Testis (tissue), 3 donors: ENCODE results near the gene BMP4. TPM values are rescaled to one million over a fixed set of nuclear protein-coding genes. Genes with fewer than 3 reads are reported as not detected.

ENCODE experiments used
- DNase-seq: peaks from one replicate; pipeline ENCODE4 v3.0.0-alpha.2; 2019
- H3K27ac ChIP-seq, 2 donors: fragments of 200-600 bp; sonication (generic); one replicate each; pipeline ENCODE4 v1.5.1; 2019
- H3K27me3 ChIP-seq: fragments of 200-600 bp; sonication (generic); one replicate; pipeline ENCODE4 v1.5.1; 2019
- H3K36me3 ChIP-seq: fragments of 200-600 bp; sonication (generic); one replicate; pipeline ENCODE4 v1.5.1; 2017; ENCODE audit warnings: low read depth; ENCODE audit errors: missing control alignments
- H3K4me1 ChIP-seq: fragments of 200-600 bp; sonication (generic); one replicate; pipeline ENCODE4 v1.5.1; 2019
- H3K4me3 ChIP-seq, 2 donors: fragments of 200-600 bp; sonication (generic); one replicate each; pipeline ENCODE4 v1.5.1; 2017 to 2019
- H3K9me3 ChIP-seq: fragments of 200-600 bp; sonication (generic); one replicate; pipeline ENCODE4 v1.5.1; 2017
- POLR2A ChIP-seq: fragments of 450-650 bp; IDR thresholded peaks from one replicate; pipeline ENCODE4 v1.6.1; 2017; ENCODE audit warnings: antibody characterized with exemption, mild to moderate bottlenecking, moderate library complexity
- WGBS, 2 donors: methylation state at CpG; one replicate each; pipeline ENCODE4 v1.1.5; 2018; 5-methylcytosine and 5-hydroxymethylcytosine counted together
- intact Hi-C: fragments of 100-400 bp; cut with DNase I; formaldehyde crosslinking; loops from one replicate; pipeline ENCODE4 v1.15.1; 2023; ENCODE audit warnings: low total_unique reads
- polyA plus RNA-seq: library from polyadenylated mRNA; stranded (reverse); fragments of 350-450 nt; fragmentation: Illumina TruSeq; extraction: RNeasy Lipid Tissue Mini Kit (QIAGEN cat#74804); gene quantifications from one replicate; pipeline ENCODE4 v1.2.3, GENCODE V29; 2014; ENCODE audit warnings: low read depth, low replicate concordance; ENCODE audit not compliant: insufficient read depth
- total RNA-seq, 2 donors: library from RNA; depleted of rRNA; stranded (reverse); fragments of >200 nt; gene quantifications; one replicate each; pipeline ENCODE4 v1.2.3, GENCODE V29; 2016
- TF ChIP-seq, protein P1 (sequence below), 3 experiments: fragments of 450-650 bp in 2 of 3; fragments of 200-600 bp in 1 of 3; sonication (generic) in 1 of 3; IDR thresholded peaks; one replicate each; pipeline ENCODE4 v1.5.1; 2016 to 2019; ENCODE audit warnings: antibody characterized with exemption in 3 of 3, mild to moderate bottlenecking in 2 of 3, moderate library complexity in 1 of 3

BMP4 gene
- total and polyA plus RNA-seq, 3 donors from 2014 or later: 2.0 to 8.4 (median 3.5) TPM

- Histone ChIP-seq H3K4me1 (peaks cover 16% of the 10 kb centered on the region), H3K27me3 (no peaks in the 10 kb centered on the region), H3K27ac (no peak overlapping the region), H3K9me3 (no peaks in the 10 kb centered on the region), H3K4me3 (no peak overlapping the region), H3K36me3 (no peaks in the 10 kb centered on the region)
- TF ChIP-seq POLR2A: no peak
- TF ChIP-seq, protein P1, sequence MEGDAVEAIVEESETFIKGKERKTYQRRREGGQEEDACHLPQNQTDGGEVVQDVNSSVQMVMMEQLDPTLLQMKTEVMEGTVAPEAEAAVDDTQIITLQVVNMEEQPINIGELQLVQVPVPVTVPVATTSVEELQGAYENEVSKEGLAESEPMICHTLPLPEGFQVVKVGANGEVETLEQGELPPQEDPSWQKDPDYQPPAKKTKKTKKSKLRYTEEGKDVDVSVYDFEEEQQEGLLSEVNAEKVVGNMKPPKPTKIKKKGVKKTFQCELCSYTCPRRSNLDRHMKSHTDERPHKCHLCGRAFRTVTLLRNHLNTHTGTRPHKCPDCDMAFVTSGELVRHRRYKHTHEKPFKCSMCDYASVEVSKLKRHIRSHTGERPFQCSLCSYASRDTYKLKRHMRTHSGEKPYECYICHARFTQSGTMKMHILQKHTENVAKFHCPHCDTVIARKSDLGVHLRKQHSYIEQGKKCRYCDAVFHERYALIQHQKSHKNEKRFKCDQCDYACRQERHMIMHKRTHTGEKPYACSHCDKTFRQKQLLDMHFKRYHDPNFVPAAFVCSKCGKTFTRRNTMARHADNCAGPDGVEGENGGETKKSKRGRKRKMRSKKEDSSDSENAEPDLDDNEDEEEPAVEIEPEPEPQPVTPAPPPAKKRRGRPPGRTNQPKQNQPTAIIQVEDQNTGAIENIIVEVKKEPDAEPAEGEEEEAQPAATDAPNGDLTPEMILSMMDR (IDR thresholded peaks at IDR 0.05): no peak
- no peak for DNase-seq
- intact Hi-C loops: no loop called here
Measured at GRCh38 chr14:53957739-53958138, 1.1 kb upstream of the BMP4 start.

GRCh38 chr14:53955671-53956426 is 776 bp downstream of the BMP4 start:
- peaks cover 16% of the 10 kb centered on the region for H3K4me1 ChIP-seq
- DNase-seq: no peak
- intact Hi-C loops: no loop called here
- WGBS, 2 donors: 1 to 2% methylated on average over 19 to 52 of the region's 52 CpGs
- H3K27ac ChIP-seq: no peak overlapping the region
- peak overlapping the region; percentile 52 to 54 for H3K4me3 ChIP-seq
- TF ChIP-seq, protein P1 (IDR thresholded peaks at IDR 0.05): no peak
- TF ChIP-seq POLR2A: no peak
- H3K27me3 ChIP-seq: no peaks in the 10 kb centered on the region
- no peaks in the 10 kb centered on the region for H3K36me3 ChIP-seq
- no peaks in the 10 kb centered on the region for H3K9me3 ChIP-seq

GRCh38 chr14:53955229-53955556 is 1.4 kb downstream of the BMP4 start:
- intact Hi-C loops: no loop called here
- Histone ChIP-seq H3K36me3 (no peaks in the 10 kb centered on the region), H3K27ac (no peak overlapping the region), H3K4me3 (peak overlapping the region; percentile 52 to 54), H3K27me3 (no peaks in the 10 kb centered on the region), H3K4me1 (peaks cover 16% of the 10 kb centered on the region), H3K9me3 (no peaks in the 10 kb centered on the region)
- no peak for DNase-seq
- WGBS, 2 donors: 0 to 1% methylated on average over 17 of the region's 17 CpGs
- TF ChIP-seq POLR2A: no peak
- TF ChIP-seq, protein P1 (IDR thresholded peaks at IDR 0.05): no peak

- Histone ChIP-seq H3K27me3 (no peaks in the 10 kb centered on the region), H3K27ac (no peak overlapping the region), H3K36me3 (no peaks in the 10 kb centered on the region), H3K4me1 (peaks cover 16% of the 10 kb centered on the region), H3K4me3 (peak overlapping the region; percentile 52 to 54), H3K9me3 (no peaks in the 10 kb centered on the region)
- TF ChIP-seq, protein P1 (IDR thresholded peaks at IDR 0.05): no peak
- no peak for TF ChIP-seq POLR2A
- intact Hi-C loops: no loop called here
- WGBS, 2 donors: 1% methylated on average over 23 to 53 of the region's 53 CpGs
- no peak for DNase-seq
Measured at GRCh38 chr14:53954551-53955228, 1.9 kb downstream of the BMP4 start.
